Measurements from ENCODE around the gene PLXDC2. TPM values are rescaled to one million over a fixed set of nuclear protein-coding genes. Genes with fewer than 3 reads are reported as not detected.
"Not testable (repeated sequence)": the region's sequence is repeated elsewhere in the genome, so short reads cannot be mapped to it uniquely, and the experiment has no call there.

Gene PLXDC2
- total RNA-seq, 2 donors from 2014 or later, result 19.5 to 26.4 TPM

DNA sequence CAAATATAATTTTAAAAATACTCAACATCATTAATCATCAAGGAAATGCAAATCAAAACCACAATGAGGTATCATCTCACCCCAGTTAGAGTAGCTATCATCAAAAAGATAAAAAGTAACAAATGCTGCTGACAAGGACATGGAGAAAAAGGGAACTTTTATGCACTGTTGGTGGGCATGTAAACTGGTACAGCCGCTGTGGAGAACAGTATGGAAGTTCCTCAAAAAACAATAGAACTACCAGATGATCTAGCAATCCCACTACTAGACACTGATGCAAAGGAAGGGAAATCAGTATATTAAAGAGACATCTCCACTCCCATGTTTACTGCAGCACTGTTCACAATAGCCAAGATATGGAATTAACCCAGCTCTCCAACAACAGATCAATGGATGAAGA, 384.5 kb downstream of the PLXDC2 start:
- Mint-ChIP-seq H3K27me3 (ENCODE audit: insufficient read depth) (no peaks in the 10 kb centered on the region), H3K4me1 (peaks cover 8% of the 10 kb centered on the region), H3K4me3 (no peak overlapping the region), H3K27ac (no peak overlapping the region), H3K9me3 (no peaks in the 10 kb centered on the region), H3K36me3 (ENCODE audit: low read depth) (no peaks in the 10 kb centered on the region)
- Histone ChIP-seq H3K9ac (ENCODE audit: extremely low read depth, low read length, poor library complexity, severe bottlenecking) (no peak overlapping the region), H3K27ac (ENCODE audit: low read depth, low read length) (no peak overlapping the region), H3K27me3 (ENCODE audit: control insufficient read depth, insufficient read depth, low read length, poor library complexity, severe bottlenecking) (no peaks in the 10 kb centered on the region), H3K9me3 (ENCODE audit: control insufficient read depth, low read length) (no peaks in the 10 kb centered on the region), H3K4me3 (ENCODE audit: low read length) (no peak overlapping the region), H3K36me3 (ENCODE audit: control insufficient read depth, insufficient read depth, low read length) (no peaks in the 10 kb centered on the region), H3K4me1 (ENCODE audit: control insufficient read depth, insufficient read depth, low read length) (no peaks in the 10 kb centered on the region)
- no peak for TF ChIP-seq CTCF (conservative IDR thresholded peaks at IDR 0.05)
- 100% methylated on average over 1 of the region's 1 CpG for WGBS, 2 experiments (ENCODE audit: insufficient coverage in 1 of 2, insufficient read length in 1 of 2)
- no peak for DNase-seq

GRCh38 chr10:20202337-20202736, 386.1 kb downstream of the PLXDC2 start:
- no peak for TF ChIP-seq CTCF (conservative IDR thresholded peaks at IDR 0.05)
- H3K4me3 Mint-ChIP-seq, result no peak overlapping the region
- H3K9ac ChIP-seq (ENCODE audit: extremely low read depth, low read length, poor library complexity, severe bottlenecking), result no peak overlapping the region
- no peak overlapping the region for H3K27ac ChIP-seq (ENCODE audit: low read depth, low read length)
- H3K27me3 Mint-ChIP-seq (ENCODE audit: insufficient read depth), result no peaks in the 10 kb centered on the region
- no peaks in the 10 kb centered on the region for H3K9me3 ChIP-seq (ENCODE audit: control insufficient read depth, low read length)
- no peak for DNase-seq
- no peak overlapping the region for H3K4me3 ChIP-seq (ENCODE audit: low read length)
- H3K27ac Mint-ChIP-seq, result no peak overlapping the region
- no peaks in the 10 kb centered on the region for H3K9me3 Mint-ChIP-seq
- no peaks in the 10 kb centered on the region for H3K27me3 ChIP-seq (ENCODE audit: control insufficient read depth, insufficient read depth, low read length, poor library complexity, severe bottlenecking)
- WGBS, 2 experiments (ENCODE audit: insufficient coverage in 1 of 2, insufficient read length in 1 of 2), result 86% methylated on average over 4 of the region's 4 CpGs; no CpG with 5 or more reads in 1 of the 2 experiments
- no peaks in the 10 kb centered on the region for H3K36me3 ChIP-seq (ENCODE audit: control insufficient read depth, insufficient read depth, low read length)
- H3K4me1 ChIP-seq (ENCODE audit: control insufficient read depth, insufficient read depth, low read length), result no peaks in the 10 kb centered on the region
- H3K4me1 Mint-ChIP-seq, result peaks cover 3% of the 10 kb centered on the region
- H3K36me3 Mint-ChIP-seq (ENCODE audit: low read depth), result peaks cover under 1% of the 10 kb centered on the region

DNA sequence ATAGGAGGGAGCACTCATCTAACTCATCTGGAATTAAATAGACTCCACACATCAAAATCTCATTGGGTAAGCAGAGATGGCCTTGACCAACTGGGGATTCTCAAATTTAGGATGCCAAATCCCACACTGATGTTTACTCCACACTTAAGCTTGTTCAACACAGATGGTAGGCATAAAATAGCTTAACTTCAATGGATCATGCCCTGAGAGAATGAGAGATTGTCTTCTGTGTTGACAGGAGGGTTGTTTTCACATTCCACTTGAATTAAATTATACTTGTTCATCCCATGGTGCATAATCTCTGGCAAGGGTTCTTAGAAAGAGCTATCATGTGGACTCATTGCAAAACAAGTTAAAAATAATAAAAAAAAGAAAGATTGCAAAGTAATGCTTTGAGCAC, 391.4 kb downstream of the PLXDC2 start:
- Histone ChIP-seq H3K4me3 (ENCODE audit: low read length) (no peak overlapping the region), H3K27ac (ENCODE audit: low read depth, low read length) (no peak overlapping the region), H3K36me3 (ENCODE audit: control insufficient read depth, insufficient read depth, low read length) (no peaks in the 10 kb centered on the region), H3K4me1 (ENCODE audit: control insufficient read depth, insufficient read depth, low read length) (no peaks in the 10 kb centered on the region), H3K9me3 (ENCODE audit: control insufficient read depth, low read length) (no peaks in the 10 kb centered on the region), H3K27me3 (ENCODE audit: control insufficient read depth, insufficient read depth, low read length, poor library complexity, severe bottlenecking) (no peaks in the 10 kb centered on the region), H3K9ac (ENCODE audit: extremely low read depth, low read length, poor library complexity, severe bottlenecking) (no peak overlapping the region)
- DNase-seq, result no peak
- H3K4me3 Mint-ChIP-seq, result no peak overlapping the region
- peaks cover 37% of the 10 kb centered on the region for H3K36me3 Mint-ChIP-seq (ENCODE audit: low read depth)
- peaks cover 3% of the 10 kb centered on the region for H3K4me1 Mint-ChIP-seq
- no peak for TF ChIP-seq CTCF (conservative IDR thresholded peaks at IDR 0.05)
- H3K27me3 Mint-ChIP-seq (ENCODE audit: insufficient read depth), result no peaks in the 10 kb centered on the region
- peaks cover 30% of the 10 kb centered on the region for H3K9me3 Mint-ChIP-seq
- no peak overlapping the region for H3K27ac Mint-ChIP-seq

- H3K27me3 ChIP-seq (ENCODE audit: control insufficient read depth, insufficient read depth, low read length, poor library complexity, severe bottlenecking); H3K36me3 ChIP-seq (ENCODE audit: control insufficient read depth, insufficient read depth, low read length); H3K9ac ChIP-seq (ENCODE audit: extremely low read depth, low read length, poor library complexity, severe bottlenecking); H3K27ac ChIP-seq (ENCODE audit: low read depth, low read length); H3K27ac Mint-ChIP-seq; H3K9me3 ChIP-seq (ENCODE audit: control insufficient read depth, low read length); H3K27me3 Mint-ChIP-seq (ENCODE audit: insufficient read depth); DNase-seq; H3K4me3 ChIP-seq (ENCODE audit: low read length); H3K4me1 ChIP-seq (ENCODE audit: control insufficient read depth, insufficient read depth, low read length); H3K4me1 Mint-ChIP-seq; H3K4me3 Mint-ChIP-seq: not testable (repeated sequence)
- H3K36me3 Mint-ChIP-seq (ENCODE audit: low read depth), result peaks cover 37% of the 10 kb centered on the region
- H3K9me3 Mint-ChIP-seq, result peaks cover 30% of the 10 kb centered on the region
- 81 to 84% methylated on average over 5 to 7 of the region's 7 CpGs for WGBS, 2 experiments (ENCODE audit: insufficient coverage in 1 of 2, insufficient read length in 1 of 2)
Observed at GRCh38 chr10:20209098-20209497, 392.9 kb downstream of the PLXDC2 start.
